IMR-90 (cell line): ENCODE results near the gene PAK4.

Experiments used
- BHLHE40 ChIP-seq: fragments of 150-350 bp; IDR thresholded peaks from 2 replicates; pipeline ENCODE4 v1.6.1; 2016; ENCODE audit warnings: mild to moderate bottlenecking, low read depth, low read length
- CEBPB ChIP-seq: IDR thresholded peaks from 2 replicates; pipeline ENCODE4 v1.6.1; 2012; ENCODE audit warnings: low read depth, low read length, improper control_type of control experiment
- CTCF ChIP-seq: conservative IDR thresholded peaks from 2 replicates; pipeline ENCODE4 v1.5.1; 2012; ENCODE audit warnings: mild to moderate bottlenecking, low read depth, low read length, improper control_type of control experiment
- ELK1 ChIP-seq: fragments of 150-350 bp; IDR thresholded peaks from 2 replicates; pipeline ENCODE4 v1.6.1; 2016; ENCODE audit warnings: low read depth, mild to moderate bottlenecking, low read length, moderate library complexity, borderline replicate concordance
- FOS ChIP-seq: fragments of 150-350 bp; IDR thresholded peaks from 2 replicates; pipeline ENCODE4 v1.6.1; 2016; ENCODE audit warnings: low read depth, low read length
- MAFK ChIP-seq: IDR thresholded peaks from 2 replicates; pipeline ENCODE4 v1.6.1; 2012; ENCODE audit warnings: low read depth, low read length, improper control_type of control experiment
- MAZ ChIP-seq: IDR thresholded peaks from 2 replicates; pipeline ENCODE4 v1.6.1; 2012; ENCODE audit warnings: low read depth, mild to moderate bottlenecking, low read length, improper control_type of control experiment, moderate library complexity, borderline replicate concordance
- MXI1 ChIP-seq: IDR thresholded peaks from 2 replicates; pipeline ENCODE4 v1.6.1; 2012; ENCODE audit warnings: low read depth, mild to moderate bottlenecking, low read length, moderate library complexity, borderline replicate concordance
- POLR2A ChIP-seq: IDR thresholded peaks from 2 replicates; pipeline ENCODE4 v1.6.1; 2012; ENCODE audit warnings: mild to moderate bottlenecking, low read depth, low read length
- RAD21 ChIP-seq: IDR thresholded peaks from 2 replicates; pipeline ENCODE4 v1.6.1; 2012; ENCODE audit warnings: low read length, improper control_type of control experiment
- RCOR1 ChIP-seq: IDR thresholded peaks from 2 replicates; pipeline ENCODE4 v1.6.1; 2012; ENCODE audit warnings: mild to moderate bottlenecking, low read length, improper control_type of control experiment; ENCODE audit not compliant: insufficient replicate concordance
- RFX5 ChIP-seq: IDR thresholded peaks from 2 replicates; pipeline ENCODE4 v1.8.0; 2012; ENCODE audit warnings: low read depth, mild to moderate bottlenecking, low read length, moderate library complexity
- SMC3 ChIP-seq: fragments of 150-350 bp; IDR thresholded peaks from 2 replicates; pipeline ENCODE4 v1.6.1; 2016; ENCODE audit warnings: low read depth, mild to moderate bottlenecking, antibody characterized with exemption, low read length, moderate library complexity
- USF2 ChIP-seq: fragments of 150-350 bp; IDR thresholded peaks from 2 replicates; pipeline ENCODE4 v1.6.1; 2017; ENCODE audit warnings: mild to moderate bottlenecking, antibody characterized with exemption, low read length, low read depth

GRCh38 chr19:39186391-39186790 lies 60.8 kb downstream of the PAK4 start:
- no peak for TF ChIP-seq CTCF
- TF ChIP-seq POLR2A = no peak
- TF ChIP-seq USF2 = no peak
- no peak for TF ChIP-seq MXI1
- no peak for TF ChIP-seq RAD21
- no peak for TF ChIP-seq BHLHE40
- no peak for TF ChIP-seq SMC3
- no peak for TF ChIP-seq RFX5
- TF ChIP-seq ELK1 = no peak
- no peak for TF ChIP-seq MAZ
- no peak for TF ChIP-seq FOS
- TF ChIP-seq CEBPB = no peak
- TF ChIP-seq RCOR1 = no peak
- TF ChIP-seq MAFK = no peak
